DMS 273 (cell line): ENCODE data around the gene SEZ6L2.
A peak's percentile ranks its signal among the peaks of the same experiment; 100 is the strongest.
"Not testable (repeated sequence)": the region's sequence is repeated elsewhere in the genome, so short reads cannot be mapped to it uniquely, and the experiment has no call there.

ENCODE experiments used
- DNase-seq: peaks from one replicate; lab custom pipeline; 2025; ENCODE audit not compliant: unreplicated experiment; lab: John Stamatoyannopoulos, UW

Gene SEZ6L2

DNA sequence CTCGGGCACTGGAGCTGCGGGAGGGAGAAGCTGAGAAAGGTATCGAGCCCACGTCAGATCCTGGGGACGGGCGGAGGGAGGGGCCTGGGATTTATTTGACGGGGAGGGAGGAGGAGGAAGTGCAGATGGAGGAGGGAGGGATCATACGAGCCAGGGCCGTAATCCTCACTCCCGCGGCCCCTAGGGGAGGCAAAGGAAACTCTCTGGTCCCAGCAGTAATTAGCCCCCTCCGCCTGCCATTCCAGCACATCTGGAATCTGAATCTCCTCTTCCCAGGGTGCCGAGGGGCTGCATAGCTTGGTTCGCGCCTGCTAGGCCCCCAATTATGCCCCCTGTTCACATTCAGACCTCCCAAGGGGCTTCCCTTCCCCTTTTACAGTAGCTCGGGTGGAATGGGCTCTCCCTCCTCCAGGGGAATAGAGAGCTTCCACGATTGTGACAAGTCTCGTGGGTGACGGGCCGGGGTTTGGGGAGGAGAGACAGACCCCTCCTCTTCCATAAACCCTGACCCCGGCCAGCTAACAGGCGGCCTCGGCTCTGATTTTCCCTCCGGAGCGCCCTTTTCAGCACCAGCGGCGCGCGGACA, at the start of gene SEZ6L2:
SEZ6L2 (minus strand) TSS at position 35 of the 586 bp plus-strand sequence. CDS start 531 bp downstream, outside the sequence.
- DNase-seq: peak; percentile 98

DNA sequence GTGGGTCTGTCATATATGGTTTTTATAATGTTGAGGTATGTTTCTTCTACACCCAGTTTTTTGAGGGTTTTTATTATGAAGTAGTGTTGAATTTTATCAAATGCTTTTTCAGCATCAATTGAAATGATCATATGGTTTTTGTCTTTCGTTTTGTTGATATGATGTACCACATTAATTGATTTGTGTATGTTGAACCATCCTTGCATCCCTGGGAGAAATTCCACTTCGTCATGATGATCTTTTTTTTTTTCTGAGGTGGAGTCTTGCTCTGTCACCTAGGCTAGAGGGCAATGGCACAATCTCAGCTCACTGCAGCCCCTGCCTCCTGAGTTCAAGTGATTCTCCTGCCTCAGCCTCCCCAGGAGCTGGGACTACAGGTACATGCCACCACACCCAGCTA, 48.5 kb upstream of the SEZ6L2 start:
- DNase-seq: no peak

DNA sequence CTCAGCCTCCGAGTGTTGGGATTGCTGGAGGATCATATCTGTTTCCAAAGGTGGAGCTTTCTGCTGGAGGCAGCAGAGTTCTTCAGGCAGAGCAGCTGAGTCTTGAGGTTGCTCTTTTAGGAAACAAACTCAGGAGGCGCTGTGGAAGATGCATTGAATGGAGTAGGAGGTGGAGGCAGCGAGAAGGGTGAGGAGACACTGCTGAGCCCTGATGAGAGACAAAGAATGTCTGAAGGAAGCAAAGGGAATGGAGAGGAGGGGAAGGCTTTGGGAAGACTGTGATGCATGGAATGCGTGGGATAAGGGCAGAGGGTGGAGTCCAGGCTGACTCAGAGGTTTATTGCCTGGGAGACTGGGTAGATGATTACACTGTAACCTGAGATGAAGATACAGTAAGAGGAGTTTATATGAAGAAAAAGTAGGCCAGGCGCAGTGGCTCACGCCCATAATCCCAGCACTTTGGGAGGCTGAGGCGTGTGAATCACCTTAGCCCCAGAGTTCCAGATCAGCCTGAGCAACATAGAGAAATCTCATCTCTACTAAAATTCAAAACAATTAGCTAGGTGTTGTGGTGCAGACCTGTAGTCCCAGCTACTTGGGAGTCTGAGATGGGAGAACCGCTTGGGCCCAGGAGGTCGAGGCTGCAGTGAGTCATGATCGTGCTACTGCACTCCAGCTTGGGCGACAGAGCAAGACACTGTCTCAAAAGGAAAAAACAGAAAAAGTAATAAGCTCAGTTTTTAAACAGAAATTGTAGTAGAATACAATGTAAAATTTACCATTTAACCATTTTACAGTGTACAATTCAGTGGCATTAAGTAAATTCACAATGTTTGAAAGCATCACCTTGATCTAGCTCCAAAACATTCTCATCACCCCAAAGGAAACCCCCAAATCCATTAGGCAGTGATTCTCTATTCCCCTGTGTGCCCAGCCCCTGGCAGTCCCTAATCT, 44.8 kb upstream of the SEZ6L2 start:
- peak; percentile 80 for DNase-seq

DNA sequence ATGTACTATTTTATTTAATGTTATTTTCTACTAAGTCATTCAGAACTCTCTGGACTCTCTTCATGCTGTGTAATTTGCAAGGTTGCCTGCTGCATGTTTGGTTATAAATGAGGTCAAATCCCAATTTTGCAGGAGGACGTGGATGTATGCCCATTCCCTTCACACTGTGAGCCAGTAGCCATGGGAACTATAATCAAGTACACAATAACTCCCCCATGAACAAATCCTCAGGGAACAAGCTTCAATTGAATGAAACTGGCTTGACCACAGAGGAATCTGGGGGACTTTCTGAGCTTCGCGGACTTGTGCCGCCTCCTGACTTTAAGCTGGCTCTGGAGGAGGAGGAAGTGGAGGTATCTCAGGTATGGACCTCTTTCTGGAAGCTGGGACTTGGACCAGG, 41.3 kb upstream of the SEZ6L2 start:
- DNase-seq: no peak

DNA sequence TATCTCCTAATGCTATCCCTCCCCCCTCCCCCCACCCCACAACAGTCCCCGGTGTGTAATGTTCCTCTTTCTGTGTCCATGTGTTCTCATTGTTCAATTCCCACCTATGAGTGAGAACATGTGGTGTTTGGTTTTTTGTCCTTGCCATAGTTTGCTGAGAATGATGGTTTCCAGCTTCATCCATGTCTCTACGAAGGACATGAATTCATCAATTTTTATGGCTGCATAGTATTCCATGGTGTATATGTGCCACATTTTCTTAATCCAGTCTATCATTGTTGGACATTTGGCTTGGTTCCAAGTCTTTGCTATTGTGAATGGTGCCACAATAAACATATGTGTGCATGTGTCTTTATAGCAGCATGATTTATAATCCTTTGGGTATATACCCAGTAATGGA, 32.4 kb upstream of the SEZ6L2 start:
- DNase-seq: not testable (repeated sequence)

DNA sequence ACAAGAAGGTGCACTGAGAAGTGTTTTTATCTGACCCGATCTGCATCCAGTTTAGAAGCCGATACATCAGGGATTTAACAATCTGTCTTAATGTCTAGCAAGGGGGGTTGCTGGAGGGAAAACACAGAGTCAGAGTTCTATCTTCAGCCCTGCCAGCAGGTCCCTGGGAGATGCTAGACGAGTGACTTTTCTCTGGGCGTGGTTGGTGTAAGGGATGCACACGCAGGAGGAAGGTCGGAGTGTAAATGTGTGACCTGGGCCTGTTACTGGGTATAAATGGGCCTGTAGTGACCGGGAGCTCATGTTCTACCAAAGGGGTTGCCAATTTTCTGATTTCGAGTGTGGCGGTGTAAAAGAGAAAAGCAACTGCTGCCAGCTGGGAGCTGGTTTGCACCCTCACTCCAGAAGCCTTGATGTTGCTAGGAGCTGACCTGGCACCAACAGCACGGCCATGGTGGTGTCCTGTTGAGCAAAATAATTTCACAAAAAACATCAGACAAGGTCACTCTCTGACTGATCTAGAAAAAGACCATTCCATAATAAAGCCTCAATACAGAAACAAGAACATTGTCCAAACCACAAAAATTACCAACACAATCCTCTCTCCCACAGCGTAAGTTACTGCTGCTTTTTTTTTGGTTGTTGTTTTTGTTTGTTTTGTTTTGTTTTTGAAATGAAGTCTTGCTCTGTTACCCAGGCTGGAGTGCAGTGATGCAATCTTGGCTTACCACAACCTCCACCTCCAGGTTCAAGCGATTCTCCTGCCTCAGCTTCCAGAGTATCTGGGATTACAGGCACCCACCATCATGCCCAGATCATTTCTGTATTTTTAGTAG, 27.9 kb upstream of the SEZ6L2 start:
- DNase-seq: peak; percentile 52

DNA sequence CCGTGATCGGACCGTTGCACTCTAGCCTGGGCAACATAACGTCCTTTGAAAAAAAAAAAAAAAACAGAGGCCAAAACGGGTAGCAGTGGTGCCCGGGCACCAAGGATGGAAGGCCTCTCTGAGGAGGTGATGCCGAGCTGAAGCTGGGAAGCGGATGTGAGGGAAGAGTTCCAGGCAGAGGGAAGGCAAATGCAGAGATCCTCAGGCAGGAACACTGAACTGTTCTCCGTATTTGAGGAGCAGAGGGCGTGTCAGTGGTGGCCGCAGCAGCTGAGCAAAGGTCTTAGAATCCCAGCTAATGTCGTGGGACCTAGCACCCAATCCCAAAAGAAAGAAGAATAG, 27.3 kb upstream of the SEZ6L2 start:
- no peak for DNase-seq

DNA sequence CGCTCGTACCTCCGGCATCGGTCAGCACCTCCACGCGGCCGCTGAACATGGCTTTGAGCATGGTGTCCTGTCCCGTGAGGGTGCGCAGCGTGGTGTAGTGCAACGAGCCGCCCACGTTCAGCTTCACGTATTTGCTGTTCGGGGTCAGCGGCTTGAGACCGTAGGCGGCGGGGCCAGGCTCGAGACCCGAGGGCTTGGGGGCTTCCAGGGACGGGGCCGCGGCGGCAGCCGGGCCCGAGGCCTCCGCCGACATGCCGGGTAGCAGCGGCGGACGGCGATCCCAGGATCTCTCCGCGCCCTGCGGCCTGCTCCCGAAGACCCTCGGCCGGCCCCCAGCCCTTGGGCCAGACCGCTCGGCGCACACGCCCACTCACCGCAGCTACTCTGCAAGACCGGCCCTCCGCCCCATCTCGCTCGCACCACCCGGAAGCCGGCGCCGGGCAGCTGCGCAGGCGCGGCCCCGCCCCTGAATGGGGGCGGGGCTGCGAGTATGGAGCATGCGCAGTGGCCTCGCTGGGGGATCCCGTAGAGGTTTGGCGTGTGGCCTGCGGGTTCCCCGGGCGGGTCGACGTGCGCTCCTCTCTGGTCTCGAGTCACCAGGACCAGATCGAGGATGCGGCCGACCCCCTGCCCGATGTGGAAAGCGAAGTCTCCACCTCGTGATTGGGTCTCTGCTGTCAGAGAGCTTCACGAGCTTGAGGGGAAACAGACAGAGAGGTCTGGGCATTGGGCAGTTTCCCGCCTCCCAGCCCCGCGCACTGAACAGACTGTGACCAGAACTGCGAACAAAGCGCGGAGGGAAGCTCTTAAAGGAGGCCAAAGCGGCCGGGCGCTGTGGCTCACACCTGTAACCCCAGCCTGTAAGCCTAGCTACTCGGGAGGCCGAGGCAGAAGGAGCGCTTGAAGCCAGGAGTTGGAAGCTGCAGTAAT, 26.7 kb upstream of the SEZ6L2 start, which contains the start of gene KCTD13:
KCTD13 (minus strand) TSS at position 446 of the 930 bp plus-strand sequence; CDS start at position 253, 193 bp downstream.
- DNase-seq: peak; percentile 93

DNA sequence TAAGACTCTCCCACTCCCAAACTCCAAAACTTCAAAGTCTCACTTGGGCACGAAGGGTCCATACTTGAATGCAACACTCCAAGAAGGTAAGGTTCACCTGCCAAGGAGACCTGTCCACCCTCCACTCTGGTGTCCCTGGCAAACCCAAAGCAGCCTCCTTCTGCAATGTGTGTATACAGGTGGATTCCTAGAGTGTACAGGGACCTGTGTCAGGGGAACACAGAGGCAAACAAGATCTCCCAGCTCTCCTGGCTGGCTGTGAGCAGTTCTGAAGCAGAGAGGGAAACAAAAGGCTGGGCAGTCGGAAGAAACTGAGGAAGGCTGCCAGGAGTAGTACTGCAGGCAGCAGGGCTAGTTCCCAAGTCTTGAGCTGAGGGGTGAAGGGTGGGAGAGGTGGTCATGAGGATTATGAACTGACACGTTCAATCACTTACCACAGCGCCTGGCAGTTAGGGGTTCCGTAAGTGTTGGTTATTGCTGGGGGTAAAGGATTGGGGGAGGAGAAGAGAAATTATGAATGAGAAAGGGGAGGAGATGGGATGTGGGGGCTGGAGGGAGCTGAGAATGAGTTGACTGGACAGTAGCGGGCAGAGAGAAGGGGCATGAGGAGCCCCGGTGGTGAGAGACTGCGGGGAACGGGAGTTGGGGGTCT, 25.9 kb upstream of the SEZ6L2 start:
- DNase-seq: no peak

DNA sequence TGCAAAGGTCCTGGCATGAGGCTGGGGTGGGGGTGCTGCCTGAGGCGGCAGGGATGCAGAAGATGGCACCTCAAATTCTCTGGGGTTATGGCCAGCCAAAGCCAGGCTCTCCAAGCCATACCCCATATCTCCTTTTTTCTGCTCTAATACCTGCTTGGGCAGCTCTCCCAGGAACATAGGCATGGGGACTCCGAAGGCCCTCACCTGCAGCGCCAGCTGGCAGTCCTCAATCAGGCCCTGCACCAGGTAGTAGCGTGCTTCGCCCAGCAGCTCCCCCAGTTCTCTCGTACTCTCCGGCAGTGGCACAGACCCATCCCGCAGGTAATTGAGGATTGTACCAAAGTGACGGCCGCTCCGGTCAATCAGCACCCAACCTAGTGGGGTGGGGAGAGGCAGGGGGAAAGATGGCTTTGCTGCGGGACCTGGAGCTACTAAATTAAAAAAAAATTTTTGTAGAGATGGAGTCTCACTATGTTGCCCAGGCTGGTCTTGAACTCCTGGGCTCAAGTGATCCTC, 23.7 kb upstream of the SEZ6L2 start:
- DNase-seq: no peak

DNA sequence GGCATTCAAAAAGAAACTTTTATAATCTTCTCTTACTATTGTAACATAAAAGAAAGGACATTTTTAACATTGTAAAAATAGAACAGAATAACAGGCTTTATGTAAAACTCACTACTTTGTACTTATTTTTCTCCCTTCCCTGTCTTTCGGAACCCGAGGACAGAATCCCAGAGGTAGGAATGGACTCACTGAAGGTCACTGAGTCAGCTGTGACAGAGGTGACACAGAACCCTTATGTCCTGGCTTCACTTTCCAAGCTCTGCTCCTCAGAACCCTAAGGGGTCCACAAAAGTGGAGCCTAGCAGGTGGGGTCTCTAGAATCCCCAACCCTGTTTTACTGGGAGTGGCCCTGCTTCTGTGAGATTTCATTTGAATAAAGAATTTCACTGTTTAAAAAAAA, 23.0 kb upstream of the SEZ6L2 start:
- DNase-seq: no peak

DNA sequence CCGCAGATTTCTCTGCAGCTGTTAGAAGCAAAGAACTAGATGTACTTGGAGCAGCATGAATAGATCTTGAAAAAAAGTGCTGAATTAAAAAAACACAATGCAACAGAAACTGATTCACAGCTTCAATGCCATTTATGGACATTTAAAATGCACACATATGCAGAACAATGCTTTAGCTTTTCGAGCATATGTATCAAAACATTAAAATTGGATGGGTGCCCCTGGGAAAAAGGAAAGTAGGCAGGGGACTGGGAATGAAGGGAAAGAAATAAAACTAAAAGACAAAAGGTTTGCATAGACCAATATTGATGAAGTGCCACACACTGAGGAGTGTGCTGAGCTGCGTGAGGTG, 21.7 kb upstream of the SEZ6L2 start:
- no peak for DNase-seq

DNA sequence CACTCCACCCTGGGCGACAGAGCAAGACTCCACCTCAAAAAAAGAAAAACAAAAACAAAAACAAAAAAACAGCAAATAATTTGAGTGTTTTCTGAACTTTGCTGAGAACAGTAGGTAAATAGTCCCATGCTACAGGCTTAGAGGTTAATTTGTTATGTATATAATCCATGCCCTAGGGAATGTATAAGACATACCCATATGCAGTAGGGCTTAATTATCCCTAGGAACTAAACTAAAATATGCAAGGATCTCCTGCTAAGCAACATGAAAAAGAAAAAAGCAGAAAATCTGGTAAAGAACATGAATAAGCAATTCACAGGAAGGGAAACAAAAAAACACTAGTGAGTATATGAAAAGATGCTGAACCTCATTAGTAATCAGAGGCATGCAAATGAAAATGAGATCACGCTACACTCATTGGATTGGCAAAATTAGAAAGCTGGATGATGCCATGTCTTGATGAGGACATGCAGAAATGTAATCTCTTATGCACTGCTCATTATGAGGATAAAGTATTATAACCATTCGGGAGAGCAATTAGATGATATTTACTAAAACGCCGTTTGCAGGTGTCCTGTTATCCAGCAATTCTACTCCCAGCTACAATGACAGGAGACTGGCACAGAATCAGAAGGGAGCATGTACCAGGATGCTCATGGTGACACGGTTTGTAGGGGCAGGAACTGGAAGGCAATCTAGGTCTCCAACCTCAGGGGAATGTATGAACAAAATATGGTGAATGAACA, 21.1 kb upstream of the SEZ6L2 start:
- DNase-seq: no peak

DNA sequence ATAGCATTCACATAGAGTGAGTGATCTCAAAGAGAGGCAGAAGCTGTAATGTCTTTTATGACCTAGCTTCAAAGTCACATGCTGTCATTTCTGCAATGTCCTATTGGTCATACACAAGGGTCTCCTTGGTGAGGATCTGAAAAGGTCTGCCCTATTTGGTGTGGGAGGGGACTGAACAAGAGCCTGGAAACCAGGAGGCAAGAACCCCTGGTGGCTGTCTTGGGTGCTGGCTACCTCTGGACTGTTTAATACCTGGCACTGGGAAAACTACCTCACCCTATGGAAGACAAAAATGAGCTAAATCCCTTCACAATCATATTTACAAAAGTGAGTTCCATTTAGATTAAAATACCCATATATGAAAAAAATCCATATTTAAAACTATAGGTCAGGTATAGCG, 17.6 kb upstream of the SEZ6L2 start:
- no peak for DNase-seq

DNA sequence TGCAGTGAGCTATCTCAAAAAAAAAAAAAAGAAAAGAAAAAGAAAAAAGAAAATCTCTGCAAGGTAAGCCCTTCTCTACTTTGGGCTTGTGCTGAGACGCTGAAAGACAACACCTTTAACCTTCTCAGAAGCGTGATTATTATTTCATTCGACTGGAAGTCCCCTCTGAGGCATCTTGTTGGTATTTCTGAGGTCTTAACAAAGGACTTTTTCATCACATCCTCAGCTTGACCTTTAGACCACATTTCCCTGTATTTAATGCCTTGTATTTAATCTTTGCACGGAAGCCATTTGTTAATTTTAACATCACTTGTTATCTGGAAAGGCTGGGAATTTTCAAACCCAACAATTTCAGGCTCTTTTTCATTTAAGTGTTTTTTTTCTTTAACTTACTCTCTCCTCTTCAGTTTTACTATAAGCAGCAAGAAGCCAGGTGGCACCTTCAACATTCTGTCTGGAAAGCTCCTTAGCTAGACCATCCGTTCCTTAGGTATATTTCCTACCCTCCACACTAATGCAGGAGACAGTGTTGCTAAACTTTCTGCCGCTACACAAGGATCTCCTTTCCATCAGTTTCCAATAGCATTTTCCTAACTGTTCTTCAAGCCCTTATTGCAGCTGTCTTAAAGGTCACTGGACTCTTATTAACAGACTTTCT, 16.4 kb upstream of the SEZ6L2 start:
- DNase-seq: no peak

DNA sequence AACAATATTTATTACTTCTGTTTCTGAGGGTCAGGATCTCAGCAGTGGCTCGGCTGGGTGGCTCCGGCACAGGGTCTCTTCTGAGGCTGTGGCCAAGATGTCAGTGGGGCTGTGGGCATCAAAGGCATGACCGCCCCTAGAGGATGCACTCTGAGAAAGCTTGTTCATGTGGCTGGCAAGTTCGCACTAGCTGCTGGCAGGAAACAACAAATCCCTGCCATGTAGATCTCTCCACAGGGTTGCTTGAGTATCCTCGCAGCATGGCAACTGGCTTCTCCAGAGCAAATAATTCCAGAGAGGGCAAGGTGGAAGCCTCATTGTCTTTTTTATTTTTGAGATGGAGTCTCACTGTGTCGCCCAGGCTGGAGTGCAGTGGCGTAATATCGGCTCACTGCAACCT, 14.2 kb upstream of the SEZ6L2 start:
- no peak for DNase-seq

DNA sequence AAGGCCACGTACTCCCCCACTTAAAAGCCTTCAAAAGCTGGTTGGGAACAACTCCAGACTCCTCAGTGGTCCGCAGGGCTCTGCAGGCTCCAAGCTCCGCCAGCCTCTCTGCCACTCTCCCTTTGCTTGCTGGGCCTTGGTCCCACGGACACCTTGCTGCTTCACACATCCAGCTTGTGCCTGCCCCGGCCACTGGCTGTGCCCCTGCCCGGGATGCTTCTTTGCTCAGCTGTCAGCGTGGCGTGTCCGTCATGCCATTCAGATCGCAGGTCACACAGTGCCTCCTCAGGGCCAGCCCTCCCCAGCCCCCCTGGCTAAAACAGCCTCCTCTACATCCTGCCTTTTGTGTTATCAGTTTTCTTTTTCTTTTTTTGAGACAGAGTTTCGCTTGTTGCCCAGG, 12.7 kb upstream of the SEZ6L2 start:
- DNase-seq: no peak

DNA sequence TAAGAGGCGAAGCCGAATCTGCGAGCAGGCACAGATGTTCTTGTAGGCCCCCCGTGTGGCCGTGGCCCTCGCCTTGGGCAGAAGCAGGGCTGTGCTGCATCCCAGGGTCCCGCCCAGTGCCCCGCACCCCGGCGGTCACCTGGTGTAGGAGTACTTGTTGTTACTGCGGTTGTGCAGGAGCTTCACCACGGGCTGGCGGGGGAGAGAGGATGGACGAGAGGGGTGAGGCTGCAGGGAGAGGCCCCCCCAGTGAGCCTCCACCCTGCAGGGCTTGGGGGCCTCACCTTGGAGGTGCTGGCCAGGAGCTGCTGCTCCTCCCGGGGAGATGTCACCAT, 12.3 kb upstream of the SEZ6L2 start:
- no peak for DNase-seq
